H9 (cell line): Measurements from ENCODE around the gene RNF208. TPM values are rescaled to one million over a fixed set of nuclear protein-coding genes. Genes with fewer than 3 reads are reported as not detected.

Experiments
- DNase-seq: peaks from one replicate; pipeline ENCODE4 v3.0.0-alpha.2; 2017
- H2AFZ ChIP-seq: one replicate; pipeline ENCODE4 v1.6.1; 2013; ENCODE audit warnings: mild to moderate bottlenecking, low read length, control low read depth, moderate library complexity
- H2AK5ac ChIP-seq: 2 replicates; pipeline ENCODE4 v1.6.1; 2013; ENCODE audit warnings: low read length, control low read depth, mixed read lengths; ENCODE audit not compliant: insufficient read length
- H2BK120ac ChIP-seq: one replicate; pipeline ENCODE4 v1.6.1; 2013; ENCODE audit warnings: low read depth, mild to moderate bottlenecking, low read length, control low read depth, inconsistent platforms; ENCODE audit not compliant: poor library complexity, severe bottlenecking
- H2BK12ac ChIP-seq: 2 replicates; pipeline ENCODE4 v1.6.1; 2013; ENCODE audit warnings: low read length, control low read depth, mixed read lengths, low read depth; ENCODE audit not compliant: insufficient read length
- H2BK15ac ChIP-seq: 2 replicates; pipeline ENCODE4 v1.6.1; 2013; ENCODE audit warnings: low read depth, low read length, control low read depth
- H2BK20ac ChIP-seq: one replicate; pipeline ENCODE4 v1.6.1; 2013; ENCODE audit warnings: low read depth, mild to moderate bottlenecking, low read length, control low read depth, inconsistent platforms; ENCODE audit not compliant: poor library complexity, severe bottlenecking
- H2BK5ac ChIP-seq: 2 replicates; pipeline ENCODE4 v1.6.1; 2013; ENCODE audit warnings: low read length, control low read depth, mixed read lengths; ENCODE audit not compliant: insufficient read length
- H3K14ac ChIP-seq: 2 replicates; pipeline ENCODE4 v1.6.1; 2013; ENCODE audit warnings: low read length, control low read depth; ENCODE audit not compliant: insufficient read depth
- H3K18ac ChIP-seq: 2 replicates; pipeline ENCODE4 v1.6.1; 2013; ENCODE audit warnings: low read depth, mild to moderate bottlenecking, mixed read lengths, low read length, control low read depth; ENCODE audit not compliant: insufficient read length
- H3K23ac ChIP-seq: 2 replicates; pipeline ENCODE4 v1.6.1; 2013; ENCODE audit warnings: low read length, control low read depth, mixed read lengths, low read depth; ENCODE audit not compliant: insufficient read length
- H3K23me2 ChIP-seq: 2 replicates; pipeline ENCODE4 v1.6.1; 2013; ENCODE audit warnings: low read depth, mild to moderate bottlenecking, mixed read lengths, low read length, control low read depth; ENCODE audit not compliant: insufficient read length, poor library complexity, severe bottlenecking
- H3K27ac ChIP-seq: 2 replicates; pipeline ENCODE4 v1.5.1; 2013; ENCODE audit warnings: low read length, control low read depth, mixed read lengths, low read depth; ENCODE audit not compliant: insufficient read length
- H3K27me3 ChIP-seq: 2 replicates; pipeline ENCODE4 v1.6.1; 2013; ENCODE audit warnings: low read length, control low read depth, inconsistent platforms; ENCODE audit not compliant: insufficient read depth
- H3K4ac ChIP-seq: 2 replicates; pipeline ENCODE4 v1.6.1; 2013; ENCODE audit warnings: low read depth, mild to moderate bottlenecking, control low read depth, inconsistent platforms, low read length, moderate library complexity
- H3K4me1 ChIP-seq: 2 replicates; pipeline ENCODE4 v1.6.1; 2013; ENCODE audit warnings: low read length, control low read depth, inconsistent platforms; ENCODE audit not compliant: insufficient read depth
- H3K4me2 ChIP-seq: 2 replicates; pipeline ENCODE4 v1.6.1; 2013; ENCODE audit warnings: low read length, control low read depth, mixed read lengths; ENCODE audit not compliant: insufficient read length, insufficient read depth
- H3K56ac ChIP-seq: 2 replicates; pipeline ENCODE4 v1.6.1; 2013; ENCODE audit warnings: low read depth, mild to moderate bottlenecking, mixed read lengths, low read length, control low read depth; ENCODE audit not compliant: insufficient read length
- H3K79me1 ChIP-seq: 2 replicates; pipeline ENCODE4 v1.6.1; 2013; ENCODE audit warnings: low read depth, mild to moderate bottlenecking, moderate library complexity, low read length, control low read depth, inconsistent platforms; ENCODE audit not compliant: insufficient read depth, poor library complexity, severe bottlenecking
- H3K79me2 ChIP-seq: 2 replicates; pipeline ENCODE4 v1.6.1; 2013; ENCODE audit warnings: low read length, control low read depth, inconsistent platforms; ENCODE audit not compliant: insufficient read depth
- H3K9ac ChIP-seq: 2 replicates; pipeline ENCODE4 v1.6.1; 2013; ENCODE audit warnings: low read length, control low read depth, mixed read lengths; ENCODE audit not compliant: insufficient read length; ENCODE audit errors: extremely low read depth
- H3K9me3 ChIP-seq: one replicate; pipeline ENCODE4 v1.6.1; 2013; ENCODE audit warnings: low read depth, low read length, inconsistent platforms; ENCODE audit not compliant: control insufficient read depth
- H3T11ph ChIP-seq: one replicate; pipeline ENCODE4 v1.6.1; 2013; ENCODE audit warnings: mild to moderate bottlenecking, low read length, control low read depth, inconsistent platforms
- H4K20me1 ChIP-seq: one replicate; pipeline ENCODE4 v1.6.1; 2013; ENCODE audit not compliant: control insufficient read depth, insufficient read length, insufficient read depth
- H4K5ac ChIP-seq: 2 replicates; pipeline ENCODE4 v1.6.1; 2013; ENCODE audit warnings: low read depth, mild to moderate bottlenecking, mixed read lengths, low read length, control low read depth; ENCODE audit not compliant: insufficient read length
- H4K8ac ChIP-seq: replicated peaks from 2 replicates; pipeline ENCODE4 v1.6.1; 2013; ENCODE audit warnings: low read length, control low read depth, mixed read lengths, low read depth; ENCODE audit not compliant: insufficient read length
- H4K91ac ChIP-seq: 2 replicates; pipeline ENCODE4 v1.6.1; 2013; ENCODE audit warnings: low read depth, mild to moderate bottlenecking, moderate library complexity, mixed read lengths, low read length, control low read depth; ENCODE audit not compliant: insufficient read length
- H3K27ac Mint-ChIP-seq, 3 experiments: 2 replicates in 2 of 3; 3 replicates in 1 of 3; pipeline ENCODE4 v1.8.0; 2020 to 2021; ENCODE audit warnings: mixed read lengths in 3 of 3, mild to moderate bottlenecking in 1 of 3, moderate library complexity in 1 of 3
- H3K27me3 Mint-ChIP-seq: 2 replicates; pipeline ENCODE4 v1.8.0; 2021; ENCODE audit warnings: low read depth, mild to moderate bottlenecking, moderate library complexity, mixed read lengths
- H3K36me3 Mint-ChIP-seq, 3 experiments: 2 replicates in 2 of 3; 3 replicates in 1 of 3; pipeline ENCODE4 v1.8.0; 2020 to 2021; ENCODE audit warnings: low read depth in 3 of 3, mixed read lengths in 3 of 3; ENCODE audit not compliant: insufficient read depth in 1 of 3
- H3K4me1 Mint-ChIP-seq, 2 experiments: 2 replicates each; pipeline ENCODE4 v1.8.0; 2020; ENCODE audit warnings: mixed read lengths in 2 of 2
- H3K4me3 Mint-ChIP-seq, 2 experiments: 2 replicates in 1 of 2; 3 replicates in 1 of 2; pipeline ENCODE4 v1.8.0; 2020 to 2021; ENCODE audit warnings: mild to moderate bottlenecking in 2 of 2, mixed read lengths in 2 of 2, moderate library complexity in 1 of 2
- H3K9me3 Mint-ChIP-seq, 2 experiments: 2 replicates in 1 of 2; 3 replicates in 1 of 2; pipeline ENCODE4 v1.8.0; 2020; ENCODE audit warnings: mild to moderate bottlenecking in 2 of 2, mixed read lengths in 2 of 2, moderate library complexity in 1 of 2
- CTCF ChIP-seq: fragments of 200-600 bp; sonication (generic); conservative IDR thresholded peaks from 3 replicates; pipeline ENCODE4 v1.8.0; 2021; ENCODE audit warnings: antibody characterized with exemption, mild to moderate bottlenecking
- WGBS: extraction: QIAGEN DNeasy Blood & Tissue Kit; methylation state at CpG from one replicate; pipeline ENCODE4 v1.1.7; 2013; ENCODE audit warnings: missing lambda C conversion rate, low lambda C conversion rate, mixed read lengths; ENCODE audit not compliant: insufficient read length; ENCODE audit errors: extremely low coverage; 5-methylcytosine and 5-hydroxymethylcytosine counted together
- total RNA-seq: library from RNA; stranded (reverse); gene quantifications from 2 replicates; pipeline ENCODE4 v1.2.1, GENCODE V29; 2021

Gene RNF208
- total RNA-seq, 1 experiment from 2014 or later = 7.7 TPM

- H2BK15ac ChIP-seq = no peak overlapping the region
- H3K27me3 ChIP-seq = no peaks in the 10 kb centered on the region
- no peak overlapping the region for H2BK12ac ChIP-seq
- Mint-ChIP-seq H3K9me3 (no peaks in the 10 kb centered on the region; a peak in 2 of 5 replicates), H3K4me3 (peak overlapping the region; percentile 85 to 86), H3K4me1 (peaks cover 24 to 37% of the 10 kb centered on the region in 2 experiments), H3K27ac (0 out of 7 replicates have a peak overlapping the region, but pooled peaks of 1 of the 3 experiments have one; percentile 39), H3K36me3 (peaks cover 19 to 26% (median 24%) of the 10 kb centered on the region in 3 experiments), H3K27me3 (peaks cover 11% of the 10 kb centered on the region)
- no peak overlapping the region; the same call in 1 of the 2 replicates for H3K14ac ChIP-seq
- no peaks in the 10 kb centered on the region for H3K9me3 ChIP-seq
- no peak overlapping the region for H3K18ac ChIP-seq
- no peak overlapping the region for H2BK5ac ChIP-seq
- no peak overlapping the region for H3K23ac ChIP-seq
- H3K4ac ChIP-seq = no peak overlapping the region
- TF ChIP-seq CTCF = no peak
- H3K27ac ChIP-seq = no peak overlapping the region
- H2BK120ac ChIP-seq = no peak overlapping the region
- H4K5ac ChIP-seq = no peak overlapping the region
- H3K4me2 ChIP-seq = peak overlapping the region; percentile 46
- no peaks in the 10 kb centered on the region for H3K79me1 ChIP-seq
- H2AFZ ChIP-seq = no peak overlapping the region
- H4K91ac ChIP-seq = no peak overlapping the region
- peaks cover 12% of the 10 kb centered on the region for H3K23me2 ChIP-seq
- peaks cover 3% of the 10 kb centered on the region for H4K20me1 ChIP-seq
- H2AK5ac ChIP-seq = no peak overlapping the region
- H3T11ph ChIP-seq = no peak overlapping the region
- H3K9ac ChIP-seq = peak overlapping the region; percentile 53
- no peak overlapping the region for H3K56ac ChIP-seq
- H3K79me2 ChIP-seq = no peaks in the 10 kb centered on the region
- no peak overlapping the region for H4K8ac ChIP-seq
- peaks cover 3% of the 10 kb centered on the region; the same call in 1 of the 2 replicates for H3K4me1 ChIP-seq
- no CpG with 5 or more reads among the region's 83 CpGs for WGBS
- DNase-seq = no peak
- H2BK20ac ChIP-seq = no peak overlapping the region
Measured at GRCh38 chr9:137241490-137242268, 19.6 kb upstream of the RNF208 start.
